VCaP (cell line): ENCODE results near the gene IFT74.
"Not testable (repeated sequence)": the region's sequence is repeated elsewhere in the genome, so short reads cannot be mapped to it uniquely, and the experiment has no call there.

Experiments used
- H3K27ac ChIP-seq: fragments of 450-650 bp; 2 replicates; pipeline ENCODE4 v1.5.1; 2017
- CTCF ChIP-seq: fragments of 450-650 bp; conservative IDR thresholded peaks from 2 replicates; pipeline ENCODE4 v1.5.1; 2017; ENCODE audit warnings: mild to moderate bottlenecking, moderate library complexity

Gene IFT74

DNA sequence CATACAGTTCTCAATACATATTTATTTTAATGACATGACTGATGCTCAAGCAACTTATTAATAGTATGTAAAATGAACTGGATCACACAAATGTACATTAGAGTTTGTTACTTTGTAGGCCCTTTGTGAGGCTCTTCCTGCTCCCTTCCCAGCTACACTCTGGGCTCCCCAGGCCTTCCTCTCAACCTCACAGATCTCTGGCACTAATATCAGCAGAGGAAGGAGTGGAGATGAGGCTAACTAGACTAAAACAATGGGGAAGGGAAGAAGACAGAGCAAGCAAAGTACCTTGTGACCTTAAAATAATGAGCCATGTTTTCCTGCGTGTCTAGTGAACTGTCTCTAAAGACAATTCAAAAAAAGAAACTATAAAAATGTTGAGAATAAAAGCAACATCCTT lies 122.5 kb downstream of the IFT74 start:
- H3K27ac ChIP-seq = peak overlapping the region; percentile 18

DNA sequence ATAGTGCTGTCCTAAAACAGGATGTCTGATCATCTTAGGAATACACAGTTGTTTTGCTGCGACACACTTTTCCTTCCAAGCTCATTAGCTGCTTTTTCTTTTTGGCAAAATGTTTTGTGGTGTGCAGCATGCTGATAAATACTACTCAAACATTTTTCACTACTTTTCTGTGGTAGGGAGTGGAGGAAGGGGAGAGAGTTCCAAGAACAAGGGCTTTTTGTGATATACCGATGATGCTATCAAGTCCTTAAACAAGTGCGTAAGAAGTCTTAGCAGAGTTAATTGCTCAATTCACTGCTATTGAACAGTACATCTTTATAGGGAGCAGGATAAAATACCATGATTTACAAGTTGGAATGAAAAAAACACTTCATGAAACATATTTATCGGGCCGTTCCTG lies 129.2 kb downstream of the IFT74 start:
- no peak overlapping the region for H3K27ac ChIP-seq
- no peak for TF ChIP-seq CTCF

More for the DNA sequence above, 122.5 kb downstream of the IFT74 start:
- TF ChIP-seq CTCF = no peak

GRCh38 chr9:27086818-27087680 lies 130.8 kb downstream of the IFT74 start:
- no peak for TF ChIP-seq CTCF
- no peak overlapping the region for H3K27ac ChIP-seq

GRCh38 chr9:27088981-27089380 lies 132.8 kb downstream of the IFT74 start:
- no peak overlapping the region for H3K27ac ChIP-seq
- no peak for TF ChIP-seq CTCF

GRCh38 chr9:27089706-27090105 lies 133.5 kb downstream of the IFT74 start:
- TF ChIP-seq CTCF = no peak
- no peak overlapping the region for H3K27ac ChIP-seq

- no peak for TF ChIP-seq CTCF
- H3K27ac ChIP-seq = no peak overlapping the region
These were observed 134.0 kb downstream of the IFT74 start for GRCh38 chr9:27090231-27090630.

DNA sequence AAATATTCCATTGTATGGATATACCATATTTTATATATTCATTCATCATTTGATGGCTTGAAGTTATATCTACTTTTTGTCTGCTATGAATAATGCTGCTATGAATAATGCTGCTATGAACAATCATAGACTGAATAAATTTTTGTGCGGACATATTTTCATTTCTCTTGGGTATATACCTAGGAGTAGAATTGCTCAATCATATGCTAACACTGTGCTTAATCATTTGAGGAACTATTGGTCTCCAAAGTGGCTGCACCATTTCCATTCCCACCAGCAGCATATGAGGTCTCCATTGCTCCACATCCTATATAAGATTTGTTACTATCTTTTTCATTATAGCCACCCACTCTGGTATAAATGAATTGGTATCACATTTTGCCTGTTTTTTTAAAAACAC lies 134.5 kb downstream of the IFT74 start:
- TF ChIP-seq CTCF = no peak

GRCh38 chr9:27092496-27092895 lies 136.3 kb downstream of the IFT74 start:
- H3K27ac ChIP-seq = not testable (repeated sequence)

More for the DNA sequence above, 134.5 kb downstream of the IFT74 start:
- H3K27ac ChIP-seq = no peak overlapping the region

DNA sequence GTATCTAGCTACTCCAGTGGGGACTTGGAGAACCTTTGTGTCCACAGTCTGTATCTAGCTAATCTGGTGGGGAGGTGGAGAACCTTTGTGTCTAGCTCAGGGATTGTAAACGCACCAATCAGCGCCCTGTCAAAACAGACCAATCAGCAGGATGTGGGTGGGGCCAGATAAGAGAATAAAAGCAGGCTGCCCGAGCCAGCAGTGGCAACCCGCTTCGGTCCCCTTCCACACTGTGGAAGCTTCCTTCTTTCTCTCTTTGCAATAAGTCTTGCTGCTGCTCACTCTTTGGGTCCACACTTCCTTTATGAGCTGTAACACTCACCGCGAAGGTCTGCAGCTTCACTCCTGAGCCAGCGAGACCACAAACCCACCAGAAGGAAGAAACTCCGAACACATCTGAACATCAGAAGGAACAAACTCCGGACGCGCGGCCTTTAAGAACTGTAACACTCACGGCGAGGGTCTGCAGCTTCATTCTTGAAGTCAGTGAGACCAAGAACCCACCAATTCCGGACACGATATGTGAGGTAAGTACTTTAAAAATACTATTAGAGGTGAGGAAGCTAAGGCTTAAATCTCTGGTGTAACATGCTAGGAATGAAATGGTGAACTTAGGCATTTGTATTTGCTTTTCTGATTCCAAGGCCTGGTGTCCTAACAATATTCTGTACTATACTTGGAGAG lies 137.3 kb downstream of the IFT74 start:
- H3K27ac ChIP-seq = peak overlapping the region; percentile 62; the same call in 1 of the 2 replicates
